GM23248 (cell line): ENCODE data around the gene FRAS1. TPM values are rescaled to one million over a fixed set of nuclear protein-coding genes. Genes with fewer than 3 reads are reported as not detected.

Experiments
- DNase-seq: peaks from one replicate; pipeline ENCODE4 v3.0.0-alpha.2; 2015
- H2AFZ ChIP-seq: fragments of 200-600 bp; sonication (generic); 2 replicates; pipeline ENCODE4 v1.6.1; 2016; ENCODE audit warnings: antibody characterized with exemption
- H3F3A ChIP-seq: fragments of 200-600 bp; sonication (generic); 2 replicates; pipeline ENCODE4 v1.6.1; 2016; ENCODE audit warnings: mild to moderate bottlenecking, antibody characterized with exemption, mixed run types; ENCODE audit not compliant: insufficient read depth
- H3K27ac ChIP-seq: fragments of 200-600 bp; sonication (generic); 2 replicates; pipeline ENCODE4 v1.5.1; 2016; ENCODE audit warnings: mild to moderate bottlenecking
- H3K27me3 ChIP-seq: fragments of 200-600 bp; sonication (generic); replicated peaks from 2 replicates; pipeline ENCODE4 v1.6.1; 2016; ENCODE audit warnings: mild to moderate bottlenecking; ENCODE audit not compliant: insufficient read depth
- H3K36me3 ChIP-seq: fragments of 200-600 bp; sonication (generic); 2 replicates; pipeline ENCODE4 v1.6.1; 2016; ENCODE audit warnings: low read depth, mild to moderate bottlenecking
- H3K4me1 ChIP-seq: fragments of 200-600 bp; sonication (generic); 2 replicates; pipeline ENCODE4 v1.6.1; 2016; ENCODE audit warnings: mild to moderate bottlenecking; ENCODE audit not compliant: insufficient read depth
- H3K4me2 ChIP-seq: fragments of 200-600 bp; sonication (generic); one replicate; pipeline ENCODE4 v1.6.1; 2016; ENCODE audit warnings: mild to moderate bottlenecking; ENCODE audit not compliant: unreplicated experiment
- H3K4me3 ChIP-seq: fragments of 200-600 bp; sonication (generic); 2 replicates; pipeline ENCODE4 v1.5.1; 2016; ENCODE audit warnings: mild to moderate bottlenecking
- H3K79me2 ChIP-seq: fragments of 200-600 bp; sonication (generic); 2 replicates; pipeline ENCODE4 v1.6.1; 2016; ENCODE audit warnings: mild to moderate bottlenecking; ENCODE audit not compliant: insufficient read depth
- H3K9ac ChIP-seq: fragments of 200-600 bp; sonication (generic); 2 replicates; pipeline ENCODE4 v1.6.1; 2016; ENCODE audit warnings: mild to moderate bottlenecking
- H3K9me2 ChIP-seq: fragments of 200-600 bp; sonication (generic); 2 replicates; pipeline ENCODE4 v1.6.1; 2016; ENCODE audit warnings: mixed run types, mild to moderate bottlenecking, moderate library complexity; ENCODE audit not compliant: insufficient read depth
- H3K9me3 ChIP-seq: fragments of 200-600 bp; sonication (generic); one replicate; pipeline ENCODE4 v1.6.1; 2017; ENCODE audit warnings: low read depth
- H4K20me1 ChIP-seq: fragments of 200-600 bp; sonication (generic); 2 replicates; pipeline ENCODE4 v1.6.0; 2016; ENCODE audit not compliant: insufficient read depth
- EZH2 ChIP-seq: fragments of 200-600 bp; sonication (generic); IDR thresholded peaks from 2 replicates; pipeline ENCODE4 v1.6.1; 2018; ENCODE audit warnings: antibody characterized with exemption, mild to moderate bottlenecking; ENCODE audit not compliant: insufficient read depth, poor library complexity, severe bottlenecking
- EZH2phosphoT487 ChIP-seq: fragments of 200-600 bp; sonication (generic); IDR thresholded peaks from 2 replicates; pipeline ENCODE4 v1.6.1; 2018; ENCODE audit warnings: antibody characterized with exemption, moderate library complexity, mild to moderate bottlenecking, low read depth; ENCODE audit not compliant: insufficient read depth
- WGBS, 2 experiments: methylation state at CpG; one replicate each; pipeline ENCODE4 v1.1.6; 2015 to 2017; ENCODE audit warnings: low lambda C conversion rate in 2 of 2, low coverage in 1 of 2; ENCODE audit errors: missing lambda C conversion rate in 2 of 2; 5-methylcytosine and 5-hydroxymethylcytosine counted together
- in situ Hi-C: fragments of 300-500 bp; cut with MboI; formaldehyde crosslinking; loops from 2 replicates; pipeline ENCODE4 v1.15.0; 2020
- polyA plus RNA-seq: library from polyadenylated mRNA; unstranded; fragments of >200 nt; fragmentation: Nextera tagmentation; extraction: Ambion mirVana; gene quantifications from 2 replicates; pipeline ENCODE4 v1.2.1, GENCODE V29; 2016
- total RNA-seq: library from RNA; depleted of rRNA; stranded (reverse); fragments of >200 nt; shearing (Covaris generic); gene quantifications from 2 replicates; pipeline ENCODE4 v1.2.3, GENCODE V29; 2014

FRAS1 gene
- total and polyA plus RNA-seq, 2 experiments from 2014 or later: 6.5 to 19.8 TPM

- H3K4me3 ChIP-seq: no peak overlapping the region
- no peaks in the 10 kb centered on the region for H3K4me1 ChIP-seq
- H3K4me2 ChIP-seq: no peak overlapping the region
- H3K9me2 ChIP-seq: 0 out of 2 replicates have a peak, but pooled peaks cover 2% of the 10 kb centered on the region
- no peaks in the 10 kb centered on the region for H3K27me3 ChIP-seq
- H3K9me3 ChIP-seq: no peaks in the 10 kb centered on the region
- no peaks in the 10 kb centered on the region for H4K20me1 ChIP-seq
- in situ Hi-C loops: no loop called here
- H3F3A ChIP-seq: no peaks in the 10 kb centered on the region
- WGBS, 2 experiments: 90 to 92% methylated on average over 5 of the region's 5 CpGs
- H3K27ac ChIP-seq: no peak overlapping the region
- H3K79me2 ChIP-seq: no peaks in the 10 kb centered on the region
- no peak for TF ChIP-seq EZH2
- DNase-seq: no peak
- no peak overlapping the region for H2AFZ ChIP-seq
- H3K36me3 ChIP-seq: no peaks in the 10 kb centered on the region
- no peak overlapping the region for H3K9ac ChIP-seq
These were observed 389.5 kb downstream of the FRAS1 start for GRCh38 chr4:78446619-78447018.

GRCh38 chr4:78451407-78451806, 394.3 kb downstream of the FRAS1 start:
- Histone ChIP-seq H3K9me3 (no peaks in the 10 kb centered on the region), H3F3A (no peaks in the 10 kb centered on the region), H3K27ac (no peak overlapping the region), H3K4me1 (no peaks in the 10 kb centered on the region), H4K20me1 (no peaks in the 10 kb centered on the region), H3K9ac (no peak overlapping the region), H3K9me2 (0 out of 2 replicates have a peak, but pooled peaks cover 2% of the 10 kb centered on the region), H3K4me2 (no peak overlapping the region), H2AFZ (no peak overlapping the region), H3K27me3 (no peaks in the 10 kb centered on the region), H3K36me3 (no peaks in the 10 kb centered on the region), H3K79me2 (no peaks in the 10 kb centered on the region), H3K4me3 (no peak overlapping the region)
- no peak for DNase-seq
- no peak for TF ChIP-seq EZH2phosphoT487
- 61 to 66% methylated on average over 3 of the region's 3 CpGs for WGBS, 2 experiments
- in situ Hi-C loops: no loop called here

GRCh38 chr4:78454016-78454415, 396.9 kb downstream of the FRAS1 start:
- H3K27me3 ChIP-seq: no peaks in the 10 kb centered on the region
- H4K20me1 ChIP-seq: no peaks in the 10 kb centered on the region
- H3K27ac ChIP-seq: no peak overlapping the region
- H3K4me1 ChIP-seq: no peaks in the 10 kb centered on the region
- H3K9ac ChIP-seq: no peak overlapping the region
- no peak overlapping the region for H3K4me3 ChIP-seq
- H3K4me2 ChIP-seq: no peak overlapping the region
- H2AFZ ChIP-seq: no peak overlapping the region
- in situ Hi-C loops: no loop called here
- WGBS, 2 experiments: 83 to 85% methylated on average over 3 of the region's 3 CpGs
- H3K9me2 ChIP-seq: no peaks in the 10 kb centered on the region
- DNase-seq: no peak
- H3F3A ChIP-seq: no peaks in the 10 kb centered on the region
- no peaks in the 10 kb centered on the region for H3K36me3 ChIP-seq
- no peaks in the 10 kb centered on the region for H3K9me3 ChIP-seq
- no peaks in the 10 kb centered on the region for H3K79me2 ChIP-seq
- no peak for TF ChIP-seq EZH2phosphoT487
- no peak for TF ChIP-seq EZH2

- no peaks in the 10 kb centered on the region for H3K79me2 ChIP-seq
- H3K9ac ChIP-seq: no peak overlapping the region
- H3K4me2 ChIP-seq: no peak overlapping the region
- no peaks in the 10 kb centered on the region for H3K9me2 ChIP-seq
- no peaks in the 10 kb centered on the region for H3K27me3 ChIP-seq
- no peak overlapping the region for H3K4me3 ChIP-seq
- 71 to 80% methylated on average over 3 of the region's 3 CpGs for WGBS, 2 experiments
- no peak overlapping the region for H3K27ac ChIP-seq
- no peaks in the 10 kb centered on the region for H3K4me1 ChIP-seq
- no peaks in the 10 kb centered on the region for H3K9me3 ChIP-seq
- H3K36me3 ChIP-seq: no peaks in the 10 kb centered on the region
- no peak for DNase-seq
- no peaks in the 10 kb centered on the region for H3F3A ChIP-seq
- no peak overlapping the region for H2AFZ ChIP-seq
- H4K20me1 ChIP-seq: no peaks in the 10 kb centered on the region
- TF ChIP-seq EZH2 (no peak), EZH2phosphoT487 (no peak)
- in situ Hi-C loops: no loop called here
These were observed 400.6 kb downstream of the FRAS1 start for GRCh38 chr4:78457751-78458150.

- H3K9ac ChIP-seq: no peak overlapping the region
- no peak for TF ChIP-seq EZH2phosphoT487
- TF ChIP-seq EZH2: no peak
- H3K4me3 ChIP-seq: no peak overlapping the region
- no peaks in the 10 kb centered on the region for H3F3A ChIP-seq
- H3K4me1 ChIP-seq: no peaks in the 10 kb centered on the region
- in situ Hi-C loops: no loop called here
- no peak overlapping the region for H3K27ac ChIP-seq
- no peaks in the 10 kb centered on the region for H3K27me3 ChIP-seq
- no peaks in the 10 kb centered on the region for H3K9me2 ChIP-seq
- H4K20me1 ChIP-seq: no peaks in the 10 kb centered on the region
- H3K36me3 ChIP-seq: no peaks in the 10 kb centered on the region
- no peaks in the 10 kb centered on the region for H3K79me2 ChIP-seq
- no peaks in the 10 kb centered on the region for H3K9me3 ChIP-seq
- DNase-seq: no peak
- H2AFZ ChIP-seq: no peak overlapping the region
- no peak overlapping the region for H3K4me2 ChIP-seq
These were observed 402.2 kb downstream of the FRAS1 start for GRCh38 chr4:78459327-78459726.
